Stimulated activated naive CD8-positive, alpha-beta T cell treated with anti-CD3 and anti-CD28 coated beads, Interleukin-15, Interleukin-2, amounts not matched to agents 100 U/mL and 50 U/mL, for 24 hours (primary cell): ENCODE results near the gene CCM2L.

Experiments
- ATAC-seq: fragments of 150-1000 bp; cut with Tn5 transposase; one replicate; pipeline ENCODE4 v1.10.0; 2021
- DNase-seq: peaks from one replicate; pipeline ENCODE4 v3.0.0; 2021

Gene CCM2L

GRCh38 chr20:31992086-31992485 is 18.2 kb upstream of the CCM2L start:
- no peak for ATAC-seq
- DNase-seq = no peak

DNA sequence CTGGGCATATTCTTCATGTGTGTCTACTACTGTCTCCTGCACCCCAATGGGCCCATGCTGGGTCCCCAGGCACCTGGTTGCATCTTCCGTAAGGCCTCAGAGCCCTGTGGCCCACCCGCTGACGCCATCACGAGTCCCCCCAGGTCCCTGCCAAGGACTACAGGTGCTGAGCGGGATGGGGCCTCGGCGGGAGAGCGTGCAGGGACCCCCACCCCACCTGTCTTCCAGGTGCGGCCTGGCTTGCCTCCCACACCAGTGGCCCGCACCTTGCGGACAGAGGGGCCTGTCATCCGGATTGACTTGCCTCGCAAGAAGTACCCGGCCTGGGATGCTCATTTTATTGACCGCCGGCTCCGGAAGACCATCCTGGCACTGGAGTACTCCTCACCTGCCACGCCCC is 13.2 kb upstream of the CCM2L start:
- no peak for ATAC-seq
- no peak for DNase-seq

DNA sequence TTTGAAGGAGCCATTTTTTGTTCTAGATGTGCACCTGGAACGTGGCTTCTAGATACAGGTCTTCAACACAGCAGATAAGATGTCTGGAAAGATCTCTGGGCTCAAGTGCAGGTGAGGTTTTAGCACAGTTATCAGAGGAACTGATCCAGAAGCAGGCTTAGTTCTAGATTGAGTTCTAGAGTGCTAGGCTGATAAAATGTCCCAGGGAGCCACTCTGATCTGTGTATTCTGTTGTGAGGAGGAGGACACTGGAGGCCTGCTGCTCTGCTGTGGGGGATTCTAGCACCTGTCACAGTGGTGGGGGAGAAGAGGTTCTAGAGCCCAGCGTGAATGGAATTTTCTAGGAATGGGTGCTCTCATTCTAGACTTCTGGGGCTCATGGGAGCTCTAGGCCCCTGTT is 12.0 kb upstream of the CCM2L start:
- ATAC-seq (no peak), DNase-seq (no peak)

DNA sequence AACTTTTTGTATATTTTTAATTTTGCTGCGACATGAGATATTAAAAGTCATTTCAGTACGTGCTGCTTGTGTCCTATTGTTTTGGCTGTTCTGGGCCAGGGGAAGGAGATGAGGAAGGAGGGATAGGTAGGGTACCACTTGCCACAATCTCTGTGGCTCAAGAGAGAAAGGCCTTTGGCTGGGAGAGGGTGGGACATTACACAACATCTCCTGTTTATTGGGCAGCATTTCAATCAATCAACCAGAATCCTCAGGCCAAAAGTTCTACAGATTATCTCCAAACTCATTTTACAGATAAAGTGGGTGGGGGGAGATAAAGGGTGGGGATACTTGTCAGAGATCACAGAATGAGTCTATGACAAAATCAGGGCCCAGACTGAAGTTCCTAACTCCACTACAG is 6.9 kb upstream of the CCM2L start:
- DNase-seq (no peak), ATAC-seq (no peak)

DNA sequence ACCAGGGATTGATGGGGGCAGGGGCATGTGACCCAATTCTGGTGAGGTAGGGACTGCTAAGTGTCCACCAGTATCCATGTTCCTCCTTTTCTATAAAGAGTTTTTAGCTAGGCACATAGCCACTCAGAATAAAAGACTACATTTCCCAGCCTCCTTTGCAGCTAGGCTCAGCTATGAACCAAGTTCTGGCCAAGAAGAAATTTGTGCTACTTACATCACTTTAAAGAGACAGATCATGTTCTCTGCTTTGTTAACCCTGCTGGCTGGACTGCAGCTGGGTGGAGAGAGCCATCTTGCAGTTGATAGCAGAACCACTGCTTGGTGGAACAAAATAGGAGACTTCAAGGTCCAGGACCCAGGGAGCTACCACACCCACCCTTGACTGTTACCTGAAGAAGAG is 5.3 kb upstream of the CCM2L start:
- no peak for DNase-seq
- ATAC-seq = no peak

DNA sequence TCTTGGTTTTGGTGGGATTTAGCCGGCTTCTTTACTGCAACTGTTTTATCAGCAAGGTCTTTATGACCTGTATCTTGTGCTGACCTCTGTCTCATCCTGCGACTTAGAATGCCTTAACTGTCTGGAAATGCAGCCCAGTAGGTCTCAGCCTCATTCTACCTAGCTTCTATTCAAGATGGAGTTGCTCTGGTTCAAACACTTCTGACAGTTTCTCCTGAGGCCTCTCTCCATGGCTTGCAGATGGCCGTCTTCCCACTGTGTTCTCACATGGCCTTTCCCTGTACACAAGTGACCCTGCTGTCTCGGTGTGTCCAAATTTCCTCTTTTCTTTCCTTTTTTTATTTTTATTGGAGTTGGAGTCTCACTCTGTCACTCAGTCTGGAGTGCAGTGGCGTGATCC is 4.2 kb upstream of the CCM2L start:
- DNase-seq (no peak), ATAC-seq (no peak)

GRCh38 chr20:32006841-32007786 is 3.1 kb upstream of the CCM2L start:
- no peak for DNase-seq
- ATAC-seq = no peak

DNA sequence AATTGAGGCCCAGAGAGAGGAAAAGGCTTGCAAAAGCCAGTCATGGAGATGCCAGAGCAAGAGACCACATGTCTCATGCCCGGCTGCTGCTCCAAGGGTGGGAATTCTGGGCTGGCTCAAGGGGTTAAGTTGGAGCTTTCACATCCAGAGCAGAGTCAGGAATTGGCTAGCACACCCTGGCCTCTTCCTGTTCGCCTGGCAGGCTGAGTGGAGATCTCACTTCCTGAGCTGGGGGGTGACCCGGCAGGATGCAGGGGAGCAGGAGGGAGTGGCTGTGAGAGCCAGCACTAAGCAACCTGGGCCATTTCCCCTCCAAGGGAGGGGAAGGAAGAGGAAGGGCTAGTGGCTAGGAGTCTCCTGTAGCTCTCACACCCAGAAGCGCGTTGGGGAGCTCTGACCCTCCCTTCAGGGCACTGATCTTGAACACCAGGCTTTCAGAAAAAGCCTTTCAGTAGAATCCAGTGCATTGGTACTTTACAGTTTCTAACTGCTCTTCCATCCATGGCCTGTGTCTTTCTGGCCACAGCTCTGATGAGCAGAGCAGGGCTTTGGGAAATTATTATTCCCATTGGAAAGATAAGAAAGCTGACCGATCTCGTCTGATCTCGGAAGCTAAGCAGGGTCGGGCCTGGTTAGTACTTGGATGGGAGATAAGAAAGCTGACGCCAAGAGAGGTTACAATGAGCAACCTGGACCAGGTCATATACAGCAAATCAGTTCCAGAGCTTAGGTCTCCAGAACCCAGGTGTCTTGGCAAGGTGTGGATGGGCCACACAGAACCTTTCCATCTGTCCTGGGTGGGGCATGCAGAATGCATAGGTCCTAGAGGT is 2.2 kb upstream of the CCM2L start:
- ATAC-seq = no peak
- no peak for DNase-seq

DNA sequence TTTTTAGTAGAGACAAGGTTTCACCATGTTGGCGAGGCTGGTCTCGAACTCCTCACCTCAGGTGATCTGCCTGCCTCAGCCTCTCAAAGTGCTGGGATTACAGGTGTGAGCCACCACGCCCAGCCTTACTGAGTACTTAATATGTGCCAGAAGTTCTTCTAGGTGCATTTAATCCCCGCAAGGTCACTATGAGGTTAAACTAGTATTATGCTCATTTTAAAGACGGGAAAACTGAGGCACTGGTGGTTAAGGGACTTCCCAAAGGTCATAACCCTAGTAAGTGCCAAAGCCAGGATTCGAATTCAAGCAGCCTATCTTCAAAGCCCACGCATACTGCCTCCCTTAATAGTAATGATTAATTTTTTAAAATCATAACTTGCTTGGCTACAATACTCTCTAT is 674 bp upstream of the CCM2L start:
- DNase-seq = no peak
- no peak for ATAC-seq

DNA sequence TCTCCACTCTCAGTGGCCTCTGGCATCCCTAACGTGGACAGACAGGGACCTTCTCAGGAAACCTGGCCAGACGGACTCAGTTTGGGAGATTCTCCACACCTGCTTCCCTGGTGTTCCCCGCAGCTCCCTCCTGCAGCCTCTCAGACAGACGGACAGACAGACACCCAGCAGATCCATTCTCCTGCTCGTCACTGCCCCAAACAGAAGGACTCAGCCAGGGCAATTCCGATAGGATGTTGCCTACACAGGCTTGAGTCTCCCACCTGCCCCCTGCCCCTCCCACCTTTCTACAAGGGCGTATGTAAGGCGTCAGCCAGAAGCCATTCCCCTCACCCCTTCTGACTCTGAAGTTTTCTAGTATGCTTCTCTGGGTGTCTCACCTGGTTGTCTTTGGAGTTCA is 428 bp downstream of the CCM2L start:
- no peak for ATAC-seq
- DNase-seq = no peak

- no peak for DNase-seq
- no peak for ATAC-seq
These were observed 2.0 kb downstream of the CCM2L start for GRCh38 chr20:32012159-32012688.

GRCh38 chr20:32013326-32013725 is 3.1 kb downstream of the CCM2L start:
- DNase-seq = no peak
- no peak for ATAC-seq

GRCh38 chr20:32017711-32018251 is 7.5 kb downstream of the CCM2L start:
- DNase-seq (peak; percentile 27), ATAC-seq (no peak)

DNA sequence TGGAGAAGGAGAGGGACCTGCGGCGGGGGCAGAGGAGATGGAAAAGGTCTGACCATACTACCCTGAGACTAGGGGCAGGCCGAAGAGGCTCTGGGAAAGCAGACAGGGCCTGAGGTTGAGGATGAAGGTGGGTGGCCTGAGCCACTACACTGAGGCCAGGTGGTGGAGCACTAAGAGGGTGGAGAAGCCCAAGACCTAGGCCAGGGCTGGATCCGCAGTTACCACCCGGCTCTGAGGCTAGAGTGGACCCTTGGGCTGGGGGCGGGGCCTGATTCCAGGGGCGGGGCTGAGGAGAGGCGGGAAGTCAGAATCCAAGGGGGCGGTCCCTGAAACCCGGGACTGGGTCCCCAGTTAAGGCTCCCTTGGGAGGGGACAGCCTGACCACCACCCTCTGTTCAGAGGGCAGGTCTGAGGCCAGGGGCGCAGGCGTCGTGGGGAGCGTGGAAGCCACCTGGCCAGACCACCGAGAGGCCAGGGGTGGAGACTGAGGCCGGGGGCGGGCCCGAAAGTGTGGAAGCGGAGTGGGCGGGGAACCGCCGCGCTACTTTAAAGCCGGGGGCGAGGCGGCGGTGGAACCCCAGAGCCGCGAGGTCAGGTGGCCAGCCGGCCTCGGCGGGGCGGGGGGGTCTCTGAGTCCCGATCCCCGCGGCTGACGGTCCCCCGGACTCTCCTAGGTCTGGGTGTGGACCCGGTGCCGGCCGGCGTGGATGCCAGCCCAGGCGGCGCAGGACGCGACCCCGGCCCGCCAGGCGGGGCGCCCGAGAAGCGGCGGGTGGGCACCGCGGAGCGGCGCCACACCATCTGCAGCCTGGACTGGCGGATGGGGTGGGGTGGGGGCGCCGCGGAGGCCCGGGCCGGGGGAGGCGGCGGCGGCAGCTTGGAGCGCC is 8.3 kb downstream of the CCM2L start:
- ATAC-seq = peak; percentile 70

DNA sequence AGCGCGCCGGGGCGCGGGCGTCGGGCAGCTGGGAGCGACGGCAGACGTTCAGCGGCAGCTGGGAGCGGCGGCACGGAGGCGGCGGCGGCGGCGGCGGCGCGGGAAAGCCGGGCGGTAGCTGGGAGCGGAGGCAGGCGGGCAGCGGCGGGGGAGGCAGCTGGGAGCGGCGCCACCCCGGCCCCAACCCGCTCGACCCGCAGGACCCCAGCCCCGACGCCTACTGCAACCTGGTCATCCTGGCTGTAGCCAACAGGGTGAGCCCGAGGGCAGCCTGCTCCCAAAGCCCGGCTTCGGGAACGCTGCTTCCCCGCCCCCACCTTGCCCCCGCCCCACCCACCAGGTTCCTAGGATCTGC is 8.9 kb downstream of the CCM2L start:
- DNase-seq = peak; percentile 11
- peak; percentile 8 for ATAC-seq

More for the DNA sequence above, 8.3 kb downstream of the CCM2L start:
- DNase-seq = peak; percentile 64

DNA sequence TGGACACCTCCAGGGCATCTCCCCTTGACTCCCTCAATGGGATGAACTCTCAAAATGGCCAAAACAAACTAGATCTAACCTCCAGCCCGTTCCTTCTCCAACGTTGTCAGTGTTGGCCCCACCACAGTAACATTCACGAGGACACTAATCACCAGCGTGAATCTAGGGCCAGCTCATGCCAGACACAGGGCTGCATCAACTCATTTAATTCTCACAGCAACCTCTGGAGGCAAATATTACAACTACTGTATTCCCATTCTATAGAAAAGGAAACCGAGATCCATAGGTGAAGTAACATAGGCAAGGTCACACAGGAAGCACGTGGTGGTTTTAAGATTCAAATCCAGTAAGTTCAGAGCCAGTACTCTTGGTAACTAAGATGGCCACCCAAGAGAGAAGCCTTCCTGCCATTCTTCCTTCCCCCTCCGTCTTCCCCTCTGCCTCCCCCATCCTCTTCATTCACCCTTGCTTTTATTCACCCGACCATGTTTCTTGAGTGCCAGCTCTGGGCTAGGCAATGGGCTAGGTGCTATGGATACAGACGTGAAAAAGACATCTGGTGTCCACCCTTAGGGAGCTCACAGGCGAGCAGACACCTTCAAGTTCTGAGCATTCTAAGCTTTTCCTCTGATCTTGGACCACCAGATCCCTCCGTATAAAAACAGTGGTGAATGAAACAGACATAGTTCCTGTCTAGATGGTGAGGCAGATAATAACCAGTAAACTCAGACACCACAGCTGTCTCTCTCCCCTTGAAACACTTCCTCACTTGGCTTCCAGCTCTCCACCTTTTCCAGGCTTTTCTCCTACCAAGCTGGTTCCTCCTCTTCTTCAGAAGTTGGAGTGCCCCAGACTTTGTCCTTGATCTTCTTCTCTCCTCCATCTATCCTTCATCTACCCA is 9.6 kb downstream of the CCM2L start:
- ATAC-seq (no peak), DNase-seq (no peak)

GRCh38 chr20:32021091-32021490 is 10.9 kb downstream of the CCM2L start:
- DNase-seq (no peak), ATAC-seq (no peak)

DNA sequence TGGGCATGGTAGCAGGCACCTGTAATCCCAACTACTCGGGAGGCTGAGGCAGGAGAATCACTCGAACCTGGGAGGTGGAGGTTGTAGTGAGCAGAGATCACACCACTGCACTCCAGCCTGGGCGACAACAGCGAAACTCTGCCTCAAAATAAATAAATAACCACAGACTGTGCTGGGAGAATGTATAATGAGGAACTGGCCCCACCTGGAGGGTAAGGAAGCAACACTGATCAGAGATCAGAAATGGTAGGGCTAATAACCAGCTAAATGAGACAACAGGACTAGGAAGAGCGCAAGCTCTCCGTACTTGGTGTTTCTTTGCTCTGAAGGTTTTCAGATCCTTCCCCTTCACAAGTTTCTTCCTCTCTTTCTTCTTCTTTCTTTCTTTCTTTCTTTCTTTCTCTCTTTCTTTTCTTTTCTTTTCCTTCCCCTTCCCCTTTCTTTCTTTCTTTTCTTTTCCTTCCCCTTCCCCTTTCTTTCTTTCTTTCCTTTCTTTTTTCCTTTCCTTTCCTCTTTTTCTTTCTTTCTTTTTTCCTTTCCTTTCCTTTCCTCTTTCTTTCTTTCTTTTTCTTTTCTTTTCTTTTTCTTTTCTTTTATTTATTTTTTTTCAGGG is 14.6 kb downstream of the CCM2L start:
- ATAC-seq (no peak), DNase-seq (no peak)

DNA sequence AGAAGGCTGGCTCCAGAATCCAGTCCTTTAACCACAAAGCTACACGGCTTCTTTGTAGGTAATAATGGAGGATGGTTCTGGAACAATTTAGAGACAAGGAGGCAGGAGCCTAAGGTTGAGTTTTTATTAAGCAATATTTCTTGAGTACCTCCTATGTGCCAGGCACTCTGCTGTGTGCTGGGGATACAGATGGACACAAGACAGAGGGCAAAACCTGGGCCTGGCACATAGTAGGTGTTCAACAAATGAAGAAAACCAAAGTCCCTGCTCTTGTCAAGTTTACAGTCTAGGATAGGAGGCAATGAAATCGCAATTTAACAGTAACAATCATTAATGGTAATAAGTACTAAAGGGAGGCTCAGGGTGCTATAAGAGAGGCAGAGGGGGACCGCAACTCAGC is 17.4 kb downstream of the CCM2L start:
- DNase-seq (no peak), ATAC-seq (no peak)

DNA sequence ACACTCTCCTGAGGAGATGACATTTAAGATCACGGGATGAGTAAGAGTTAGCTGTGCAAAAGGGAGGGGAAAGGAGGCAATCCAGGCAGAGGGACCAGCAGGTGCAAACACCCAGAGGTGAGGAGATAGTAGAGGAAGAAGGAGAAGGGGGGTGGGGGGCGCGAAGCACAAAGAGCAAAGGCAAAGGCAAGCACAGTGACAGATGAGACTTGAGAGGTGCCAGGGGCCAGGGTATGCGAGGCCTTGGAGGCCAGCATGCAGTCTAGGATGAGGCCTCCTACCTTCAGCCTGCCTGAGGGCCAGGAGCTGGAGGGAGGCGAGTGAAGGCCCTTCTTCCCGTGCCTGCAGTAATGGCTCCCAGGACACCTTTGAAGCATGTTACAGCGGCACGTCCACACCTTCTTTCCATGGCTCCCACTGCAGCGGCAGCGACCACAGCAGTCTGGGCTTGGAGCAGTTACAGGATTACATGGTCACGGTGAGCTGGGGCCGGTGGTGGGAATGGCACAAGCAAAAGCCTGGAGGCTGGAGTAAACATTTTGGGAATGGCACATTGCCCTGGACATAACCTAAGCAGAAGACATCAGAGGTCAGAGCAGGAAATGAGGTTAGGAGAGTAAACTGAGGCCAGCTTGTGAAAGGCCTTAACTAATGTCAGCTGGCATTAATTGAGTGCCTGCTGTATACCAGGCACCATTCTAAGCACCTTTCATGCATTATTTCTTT is 18.6 kb downstream of the CCM2L start:
- DNase-seq (no peak), ATAC-seq (no peak)
